HepG2 (cell line): ENCODE results near the gene SMURF1. TPM values are rescaled to one million over a fixed set of nuclear protein-coding genes. Genes with fewer than 3 reads are reported as not detected.
"Not testable (repeated sequence)": the region's sequence is repeated elsewhere in the genome, so short reads cannot be mapped to it uniquely, and the experiment has no call there.

ENCODE experiments used
- ATAC-seq: fragments of 200-7000 bp; cut with Tn5 transposase; 3 replicates; pipeline ENCODE4 v1.9.1; 2020; ENCODE audit warnings: mild to moderate bottlenecking, moderate library complexity
- BruUV-seq: library from RNA; stranded (reverse); fragments of 400-500 nt; replicated peaks from 2 replicates; lab custom pipeline; 2021; lab: Mats Ljungman, UMichigan
- CTCF ChIA-PET: fragments of 300-600 bp; formaldehyde crosslinking; extraction: SDS; loops from one replicate; lab custom pipeline; 2021; ENCODE audit warnings: low total read pairs, inconsistent platforms, low intra/inter-chr PET ratio; lab: Yijun Ruan, JAX
- POLR2A ChIA-PET: fragments of 350-600 bp; sonication (Branson Sonifier 250); formaldehyde crosslinking; loops from one replicate; lab custom pipeline; 2020; ENCODE audit warnings: antibody characterized with exemption, inconsistent platforms; lab: Yijun Ruan, JAX
- DNase-seq: peaks from one replicate; pipeline ENCODE4 v3.0.0-alpha.2; 2015; ENCODE audit warnings: low spot score
- FAIRE-seq: peaks from 3 replicates; lab custom pipeline; 2011; peaks lifted over from hg19 to GRCh38; lab: Jason Lieb, UNC
- H2AFZ ChIP-seq: one replicate; pipeline ENCODE4 v1.6.1; 2011; ENCODE audit warnings: low read length, inconsistent platforms
- H3K27ac ChIP-seq: fragments of 300-600 bp; 3 replicates; pipeline ENCODE4 v1.8.0; 2011; ENCODE audit warnings: mixed run types, mild to moderate bottlenecking, mixed read lengths, low read length, inconsistent platforms; ENCODE audit not compliant: insufficient read depth; ENCODE audit errors: extremely low read length
- H3K27me3 ChIP-seq, 2 experiments: fragments of 200-600 bp in 1 of 2; 2 replicates in 1 of 2; 3 replicates in 1 of 2; pipeline versions ENCODE4 v1.6.0 to v1.8.0; 2011; ENCODE audit warnings: low read length in 2 of 2, mild to moderate bottlenecking in 2 of 2, moderate library complexity in 2 of 2, inconsistent platforms in 1 of 2; ENCODE audit not compliant: insufficient read depth in 2 of 2, control insufficient read depth in 1 of 2
- H3K36me3 ChIP-seq, 2 experiments: fragments of 200-600 bp in 1 of 2; replicated peaks in 1 of 2; 2 replicates in 1 of 2; 3 replicates in 1 of 2; pipeline versions ENCODE4 v1.5.1 to v1.8.0; 2011; ENCODE audit warnings: low read length in 2 of 2, inconsistent platforms in 1 of 2; ENCODE audit not compliant: insufficient read depth in 2 of 2, control insufficient read depth in 1 of 2
- H3K4me1 ChIP-seq: 2 replicates; pipeline ENCODE4 v1.5.1; 2012; ENCODE audit warnings: low read length, inconsistent platforms; ENCODE audit not compliant: insufficient read depth
- H3K4me2 ChIP-seq: 2 replicates; pipeline ENCODE4 v1.6.0; 2011; ENCODE audit warnings: low read depth, low read length, inconsistent platforms
- H3K4me3 ChIP-seq, 3 experiments: fragments of 200-600 bp in 1 of 3; sonication (generic), shearing (Covaris generic) in 1 of 3; replicated peaks in 1 of 3; 2 replicates each; pipeline ENCODE4 v1.5.1; 2011 to 2016; ENCODE audit warnings: low read length in 3 of 3, inconsistent platforms in 2 of 3, low read depth in 2 of 3, mild to moderate bottlenecking in 2 of 3, control low read depth in 1 of 3, mixed read lengths in 1 of 3; ENCODE audit not compliant: insufficient read depth in 1 of 3
- H3K79me2 ChIP-seq: one replicate; pipeline ENCODE4 v1.6.1; 2011; ENCODE audit warnings: low read length, inconsistent platforms; ENCODE audit not compliant: insufficient read depth
- H3K9ac ChIP-seq: 2 replicates; pipeline ENCODE4 v1.6.0; 2011; ENCODE audit warnings: mild to moderate bottlenecking, low read depth, low read length, inconsistent platforms; ENCODE audit not compliant: insufficient read depth
- H3K9me3 ChIP-seq: 2 replicates; pipeline ENCODE4 v1.5.1; 2012; ENCODE audit warnings: mild to moderate bottlenecking, low read length
- H4K20me1 ChIP-seq: 2 replicates; pipeline ENCODE4 v1.6.0; 2011; ENCODE audit warnings: inconsistent platforms, mild to moderate bottlenecking, low read length, moderate library complexity; ENCODE audit not compliant: insufficient read depth
- PHF21A ChIP-seq: sonication (generic); formaldehyde crosslinking; IDR thresholded peaks from 2 replicates; pipeline ENCODE4 v1.5.0; 2020; ENCODE audit warnings: mild to moderate bottlenecking, missing genetic modification reagents
- ZNF431 ChIP-seq: sonication (generic); formaldehyde crosslinking; IDR thresholded peaks from 2 replicates; pipeline ENCODE4 v1.9.0; 2022; ENCODE audit warnings: missing genetic modification reagents, low read depth, mild to moderate bottlenecking, borderline replicate concordance
- WGBS: methylation state at CpG from one replicate; pipeline ENCODE4 v1.1.6; 2017; ENCODE audit warnings: low lambda C conversion rate; 5-methylcytosine and 5-hydroxymethylcytosine counted together
- in situ Hi-C: cut with HindIII; loops from 2 replicates; pipeline ENCODE4 v1.10.0; 2017; ENCODE audit warnings: low pct_unique_long_range_greater_than_20kb; ENCODE audit not compliant: extremely low pct_ligation_motif_present
- intact Hi-C: fragments of 100-400 bp; cut with micrococcal nuclease; formaldehyde crosslinking; loops from one replicate; pipeline ENCODE4 v1.10.0; 2022; ENCODE audit not compliant: unreplicated experiment
- polyA plus RNA-seq, 8 experiments: library from polyadenylated mRNA; depleted of rRNA in 3 of 8; stranded (reverse) in 7 of 8; unstranded in 1 of 8; fragments of >200 nt; fragmentation: Illumina TruSeq in 4 of 8; extraction: Trizol in 4 of 8; gene quantifications; 2 replicates each; pipeline versions ENCODE4 v1.2.1 to v1.2.3, GENCODE V29; 2011 to 2016; ENCODE audit warnings: low read depth in 4 of 8, missing spikeins in 1 of 8, mixed read lengths in 1 of 8; ENCODE audit not compliant: insufficient read depth in 1 of 8
- total RNA-seq, 5 experiments: library from RNA; depleted of rRNA; stranded (reverse); fragments of >200 nt; fragmentation: Illumina TruSeq; extraction: Trizol; gene quantifications; 2 replicates each; pipeline ENCODE4 v1.2.3, GENCODE V29; 2016; ENCODE audit warnings: low read depth in 1 of 5

SMURF1 gene
- total and polyA plus RNA-seq, 2 of the 13 experiments (the other 11 are each of a cell fraction or from before 2014, with no cell fraction given) = 8.3 to 11.1 TPM

DNA sequence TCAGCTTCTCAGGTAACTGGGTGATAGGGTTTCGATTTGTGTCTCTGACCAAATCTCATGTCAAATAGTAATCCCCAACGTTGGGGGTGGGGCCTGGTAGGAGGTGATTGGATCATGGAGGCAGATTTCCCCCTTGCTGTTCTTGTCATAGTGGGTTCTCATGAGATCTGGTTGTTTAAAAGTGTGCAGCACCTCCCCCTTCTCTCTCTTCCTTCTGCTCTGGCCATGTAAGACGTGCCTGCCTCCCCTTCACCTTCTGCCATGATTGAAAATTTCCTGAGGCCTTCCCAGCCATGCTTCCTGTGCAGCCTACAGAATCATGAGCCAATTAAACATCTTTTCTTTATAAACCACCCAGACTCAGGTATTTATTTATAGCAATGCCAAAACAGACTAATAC is 21.9 kb upstream of the SMURF1 start:
- BruUV-seq = no TSS peak
- in situ Hi-C loops = no loop called here
- Histone ChIP-seq H3K27ac (no peak overlapping the region), H3K4me1 (peaks cover 31% of the 10 kb centered on the region), H3K36me3 (no peaks in the 10 kb centered on the region), H2AFZ (no peak overlapping the region), H4K20me1 (no peaks in the 10 kb centered on the region), H3K4me3 (no peak overlapping the region), H3K79me2 (no peaks in the 10 kb centered on the region)
- DNase-seq (no peak), ATAC-seq (no peak)
- intact Hi-C loops = no loop called here
- WGBS = 41% methylated on average over 3 of the region's 3 CpGs
- TF ChIP-seq PHF21A (CRISPR knock-in tag) (no peak), ZNF431 (CRISPR knock-in tag) (peak; percentile 58; the same call in 1 of the 2 replicates)
- TF ChIP-seq, all 625 proteins: peak for 1
- Histone ChIP-seq H3K9me3 (no peaks in the 10 kb centered on the region), H3K27me3 (no peaks in the 10 kb centered on the region), H3K4me2 (no peak overlapping the region), H3K9ac (no peak overlapping the region)
- ChIA-PET POLR2A (interaction anchor here (0.9 kb wide), 1 partner anchor 46 kb away, joined by 3 read pairs; no protein-coding TSS in a partner anchor), CTCF (no interaction called here)
- FAIRE-seq = no peak

DNA sequence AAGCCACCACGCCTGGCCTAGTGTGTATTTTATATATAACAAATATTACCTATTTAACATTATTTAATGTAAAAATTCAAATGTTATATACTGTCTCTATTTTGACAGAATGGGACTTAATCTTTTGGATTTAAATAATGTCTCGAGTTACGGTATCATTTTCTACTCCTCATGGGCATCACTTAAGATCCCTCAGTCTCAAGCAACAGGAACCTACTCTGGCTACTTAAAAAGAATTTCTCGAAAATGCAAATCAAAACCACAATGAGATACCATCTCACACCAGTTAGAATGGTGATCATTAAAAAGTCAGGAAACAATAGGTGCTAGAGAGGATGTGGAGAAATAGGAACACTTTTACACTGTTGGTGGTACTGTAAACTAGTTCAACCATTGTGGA is 19.8 kb upstream of the SMURF1 start:
- DNase-seq, H3K36me3 ChIP-seq, CTCF ChIA-PET, H3K4me2 ChIP-seq, BruUV-seq, H3K27me3 ChIP-seq, POLR2A ChIA-PET, ATAC-seq, H3K4me3 ChIP-seq, H3K27ac ChIP-seq, FAIRE-seq, H2AFZ ChIP-seq, H4K20me1 ChIP-seq, H3K9ac ChIP-seq, intact Hi-C loops, H3K9me3 ChIP-seq, H3K79me2 ChIP-seq, in situ Hi-C loops: not testable (repeated sequence)
- peaks cover 13% of the 10 kb centered on the region for H3K4me1 ChIP-seq
- WGBS = 84% methylated on average over 4 of the region's 4 CpGs
